HG03558 (cell line): Measurements from ENCODE around the gene TAF7L.
"Not testable (repeated sequence)": the region's sequence is repeated elsewhere in the genome, so short reads cannot be mapped to it uniquely, and the experiment has no call there.

Source experiments
- ATAC-seq: cut with Tn5 transposase; IDR thresholded peaks from one replicate; pipeline ENCODE4 v1.9.1; 2021; ENCODE audit warnings: moderate number of reproducible peaks; ENCODE audit not compliant: unreplicated experiment; ENCODE audit errors: extremely low read depth

The TAF7L gene, protein sequence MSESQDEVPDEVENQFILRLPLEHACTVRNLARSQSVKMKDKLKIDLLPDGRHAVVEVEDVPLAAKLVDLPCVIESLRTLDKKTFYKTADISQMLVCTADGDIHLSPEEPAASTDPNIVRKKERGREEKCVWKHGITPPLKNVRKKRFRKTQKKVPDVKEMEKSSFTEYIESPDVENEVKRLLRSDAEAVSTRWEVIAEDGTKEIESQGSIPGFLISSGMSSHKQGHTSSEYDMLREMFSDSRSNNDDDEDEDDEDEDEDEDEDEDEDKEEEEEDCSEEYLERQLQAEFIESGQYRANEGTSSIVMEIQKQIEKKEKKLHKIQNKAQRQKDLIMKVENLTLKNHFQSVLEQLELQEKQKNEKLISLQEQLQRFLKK

DNA sequence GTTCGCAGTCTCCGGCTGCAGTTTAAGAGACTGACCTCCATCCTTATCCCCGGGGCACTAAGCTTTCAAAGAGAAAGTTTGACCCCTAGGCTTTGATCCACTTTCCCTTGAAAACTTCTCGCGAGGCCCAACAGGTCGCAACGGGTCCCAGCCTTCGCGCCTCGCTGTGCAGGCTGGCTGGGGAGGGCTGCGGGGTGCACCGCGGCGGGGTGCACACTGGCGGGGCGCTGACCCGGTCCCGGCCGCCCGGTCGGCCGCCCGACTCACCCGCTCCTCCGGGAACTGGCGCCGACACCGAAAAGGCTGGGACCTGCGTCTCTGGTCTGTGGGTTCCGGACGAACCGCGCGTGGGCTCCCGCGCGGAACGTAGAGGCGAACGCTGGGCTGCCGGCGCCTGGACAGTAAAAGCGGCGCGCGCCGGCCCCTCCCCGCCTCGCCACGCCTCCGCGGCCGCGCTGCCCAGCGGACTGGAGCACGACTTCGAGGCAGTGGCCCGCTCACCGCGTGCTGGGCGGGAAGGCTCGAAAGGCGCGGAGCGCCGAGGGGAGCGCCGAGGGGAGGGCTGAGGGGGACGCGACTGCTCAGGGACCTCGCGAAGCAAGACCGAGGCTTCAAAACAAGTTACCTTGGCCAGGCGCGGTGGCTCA lies at the start of gene TAF7L:
Gene TAF7L, minus strand, starts transcription at position 378 of the 647 bp plus-strand sequence. CDS start 3,791 bp downstream, outside the sequence.
- ATAC-seq, result no peak

DNA sequence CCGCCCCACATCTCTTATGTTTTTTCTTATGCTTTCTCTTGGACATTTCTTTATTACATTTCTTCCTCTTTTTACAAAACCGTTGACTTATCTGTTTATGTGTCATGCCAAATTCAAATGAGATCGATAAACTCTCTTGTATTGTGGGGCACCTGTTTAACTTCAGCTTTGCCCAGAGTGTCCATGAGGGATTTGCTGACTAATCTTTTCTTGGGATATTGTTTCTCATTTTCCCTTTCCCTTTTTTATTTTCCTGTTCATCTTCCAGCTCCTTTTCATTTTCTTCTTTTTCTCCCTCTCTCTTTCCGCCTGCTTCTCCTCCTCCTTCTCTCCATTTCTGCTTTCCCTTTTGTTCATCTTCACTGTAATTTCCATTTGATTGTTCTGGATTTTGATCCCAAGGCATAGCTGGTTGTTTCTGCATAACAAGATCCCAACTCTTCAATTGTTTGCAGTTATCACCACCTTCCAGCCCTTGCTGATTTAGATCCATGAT lies 46.7 kb upstream of the TAF7L start:
- no peak for ATAC-seq

DNA sequence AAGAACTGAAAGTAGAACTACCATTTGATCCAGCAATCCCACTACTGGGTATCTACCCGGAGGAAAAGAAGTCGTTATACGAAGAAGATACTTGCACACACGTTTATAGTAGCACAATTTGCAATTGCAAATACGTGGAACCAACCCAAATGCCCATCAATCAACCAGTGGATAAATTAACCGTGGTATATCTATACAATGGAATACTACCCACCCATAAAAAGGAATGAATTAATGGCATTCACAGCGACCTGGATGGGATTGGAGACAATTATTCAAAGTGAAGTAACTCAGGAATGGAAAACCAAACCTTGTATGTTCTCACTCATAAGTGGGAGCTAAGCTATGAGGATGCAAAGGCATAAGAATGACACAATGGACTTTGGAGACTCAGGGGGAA lies 43.2 kb upstream of the TAF7L start:
- ATAC-seq, result not testable (repeated sequence)

DNA sequence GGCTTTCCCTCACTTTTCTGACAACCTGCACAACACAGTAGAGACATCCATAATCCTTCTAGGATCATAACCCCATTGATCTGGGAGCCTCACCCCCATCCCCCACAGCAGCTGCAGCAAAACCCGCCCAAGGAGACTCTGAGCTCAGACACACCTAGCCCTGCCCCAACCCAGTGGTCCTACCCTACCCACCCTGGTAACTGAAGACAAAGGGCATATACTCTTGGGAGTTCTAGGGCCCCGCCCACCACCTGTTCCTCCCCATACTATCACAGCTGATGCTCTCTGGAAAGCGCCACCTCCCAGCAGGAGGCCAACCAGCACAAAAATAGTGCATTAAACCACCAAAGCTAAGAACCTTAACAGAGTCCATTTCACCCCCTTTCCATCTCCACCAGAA lies 35.5 kb upstream of the TAF7L start:
- not testable (repeated sequence) for ATAC-seq

DNA sequence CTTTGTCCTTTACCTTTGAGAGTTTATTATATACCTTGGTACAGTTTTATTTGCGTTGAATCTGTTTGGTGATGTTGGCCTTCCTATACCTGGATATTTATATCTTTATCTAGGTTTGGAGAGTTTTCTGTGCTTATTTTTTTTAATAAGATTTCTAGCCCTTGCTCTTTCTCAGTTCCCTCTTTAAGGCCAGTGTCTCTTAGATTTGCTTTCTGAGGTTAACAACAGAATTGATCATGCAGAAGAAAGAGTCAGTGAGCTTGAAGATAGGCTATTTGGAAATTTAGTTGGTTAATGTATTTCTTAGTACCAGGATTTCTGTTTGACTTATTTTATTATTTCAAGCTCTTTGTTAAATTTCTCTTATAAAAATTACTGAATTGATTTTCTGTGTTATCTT lies 12.7 kb upstream of the TAF7L start:
- no peak for ATAC-seq

DNA sequence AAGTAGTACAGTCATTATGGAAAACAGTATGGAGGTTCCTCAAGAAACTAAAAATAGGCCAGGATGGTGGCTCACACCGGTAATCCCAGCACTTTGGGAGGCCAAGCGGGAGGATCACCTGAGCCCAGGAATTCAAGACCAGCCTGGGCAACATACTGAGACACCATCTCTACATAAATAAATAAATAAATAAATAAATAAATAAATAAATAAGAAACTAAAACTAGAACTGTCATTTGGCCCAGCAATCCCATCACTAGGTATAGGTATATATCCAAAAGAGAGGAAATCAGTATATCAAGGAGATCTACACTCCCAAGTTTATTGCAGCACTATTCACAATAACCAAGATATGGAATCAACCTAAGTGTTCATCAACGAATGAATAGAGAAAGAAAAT lies 4.5 kb upstream of the TAF7L start:
- not testable (repeated sequence) for ATAC-seq

DNA sequence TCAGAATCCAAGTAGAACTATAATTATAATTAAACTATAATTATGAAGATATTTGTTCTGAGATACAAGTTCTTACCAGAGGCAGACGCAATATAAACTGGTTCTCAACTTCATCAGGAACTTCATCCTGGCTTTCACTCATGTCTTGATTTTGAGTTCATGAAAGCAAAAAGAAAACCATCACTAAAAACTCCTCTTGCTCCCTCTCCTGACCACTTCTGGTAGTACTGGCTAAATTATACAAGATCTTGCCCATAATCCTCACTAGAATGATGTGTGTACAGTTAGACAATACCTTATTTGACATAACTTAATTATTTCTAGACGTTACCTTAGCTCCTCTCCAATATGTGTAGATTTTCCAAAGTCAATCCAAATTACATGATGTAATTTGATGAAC lies 3.7 kb downstream of the TAF7L start:
- ATAC-seq, result no peak

DNA sequence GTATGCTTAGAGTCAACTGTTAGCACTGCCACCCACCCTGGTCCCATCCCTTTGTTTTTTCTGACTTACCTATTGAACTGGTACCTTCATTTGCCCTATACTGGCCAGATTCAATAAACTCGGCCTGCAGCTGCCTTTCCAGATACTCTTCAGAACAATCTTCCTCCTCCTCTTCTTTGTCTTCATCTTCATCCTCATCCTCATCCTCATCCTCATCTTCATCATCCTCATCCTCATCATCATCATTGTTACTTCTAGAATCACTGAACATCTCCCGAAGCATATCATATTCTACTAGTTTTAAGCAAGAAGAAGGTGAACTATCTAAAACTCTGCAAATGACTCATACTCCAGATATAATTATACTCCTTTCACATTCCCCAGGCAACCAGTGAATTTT lies 14.9 kb downstream of the TAF7L start:
- ATAC-seq, result no peak

DNA sequence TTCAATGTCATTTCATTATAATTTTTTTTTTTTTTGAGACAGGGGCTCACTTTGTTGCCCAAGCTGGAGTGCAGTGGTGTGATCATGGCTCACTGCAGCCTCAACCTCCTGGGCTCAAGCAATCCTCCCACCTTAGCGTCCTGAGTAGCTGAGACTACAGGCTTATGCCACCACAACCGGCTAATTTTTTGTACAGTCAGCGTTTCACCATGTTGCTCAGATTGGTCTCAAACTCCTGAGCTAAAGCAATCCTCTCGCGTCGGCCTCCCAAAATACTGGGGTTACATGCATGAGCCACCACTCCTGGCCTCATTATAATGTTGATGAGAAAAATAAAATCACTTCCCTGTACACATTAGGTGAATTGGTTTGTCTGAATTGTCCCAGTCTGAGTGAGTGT lies 16.9 kb downstream of the TAF7L start:
- no peak for ATAC-seq

DNA sequence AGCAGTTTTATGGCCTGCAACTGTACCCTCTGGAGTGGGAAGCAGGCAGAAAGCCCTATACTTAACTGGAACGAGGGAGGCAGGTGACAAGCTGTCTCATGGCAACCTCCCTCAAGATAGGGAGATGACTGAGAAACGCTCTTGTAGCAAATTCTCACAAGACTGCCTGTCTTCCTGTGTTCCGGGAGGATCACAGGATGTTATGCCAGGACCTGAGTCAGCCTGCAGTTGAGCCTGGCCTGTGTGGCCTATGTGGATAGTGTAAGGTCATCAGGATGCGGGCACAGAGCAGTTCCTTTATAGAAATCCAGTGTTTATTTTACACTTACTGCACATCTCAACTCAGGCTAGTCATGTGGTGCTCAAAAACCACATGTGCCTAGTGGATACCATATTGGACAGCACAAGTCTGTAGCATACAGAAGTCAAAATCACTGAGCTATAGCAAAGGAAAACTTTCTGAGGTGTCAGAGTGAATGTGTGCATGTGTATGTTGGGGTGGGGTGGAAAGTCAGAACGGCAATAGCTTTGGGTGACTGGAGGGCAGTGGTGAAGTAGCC lies 25.2 kb downstream of the TAF7L start:
- no peak for ATAC-seq

DNA sequence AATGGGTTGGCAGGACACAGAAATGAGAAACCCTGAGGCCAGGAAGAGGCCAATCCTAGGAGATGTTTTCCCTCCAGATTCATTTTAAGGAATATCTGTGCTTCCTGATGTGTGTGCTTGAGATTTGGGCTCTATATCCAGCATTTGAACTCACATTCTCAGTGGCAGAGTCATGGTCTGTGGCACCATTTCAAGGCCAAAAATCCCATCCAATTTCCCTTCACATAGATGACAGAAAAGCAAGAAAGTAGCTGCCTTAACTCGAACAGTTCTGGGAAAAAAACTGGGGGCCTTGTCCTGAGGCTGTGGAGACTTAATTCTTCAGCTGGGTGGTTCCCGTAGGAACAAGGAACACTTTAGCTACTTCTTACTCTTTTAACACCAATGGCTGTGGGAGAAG lies 27.4 kb downstream of the TAF7L start:
- no peak for ATAC-seq

DNA sequence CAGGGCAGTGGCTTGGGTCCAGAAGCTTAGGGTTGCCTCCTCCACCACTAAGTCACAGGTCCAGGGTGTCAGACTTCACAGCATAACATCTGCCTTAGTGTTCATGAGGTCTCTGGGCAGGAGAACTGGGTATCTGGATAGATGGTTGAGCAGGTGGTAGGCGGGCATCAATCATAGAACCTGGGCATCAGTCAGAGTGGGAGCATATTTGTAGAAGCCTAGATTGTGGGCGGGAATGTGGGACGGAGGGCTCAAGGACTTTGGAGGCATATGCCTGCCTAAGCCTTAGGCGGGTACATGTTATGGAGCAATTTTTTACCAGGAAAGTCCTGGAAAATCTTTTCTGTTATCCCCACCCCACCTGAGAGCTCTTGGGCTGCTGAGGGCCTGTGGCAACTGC lies 28.5 kb downstream of the TAF7L start:
- ATAC-seq, result no peak

DNA sequence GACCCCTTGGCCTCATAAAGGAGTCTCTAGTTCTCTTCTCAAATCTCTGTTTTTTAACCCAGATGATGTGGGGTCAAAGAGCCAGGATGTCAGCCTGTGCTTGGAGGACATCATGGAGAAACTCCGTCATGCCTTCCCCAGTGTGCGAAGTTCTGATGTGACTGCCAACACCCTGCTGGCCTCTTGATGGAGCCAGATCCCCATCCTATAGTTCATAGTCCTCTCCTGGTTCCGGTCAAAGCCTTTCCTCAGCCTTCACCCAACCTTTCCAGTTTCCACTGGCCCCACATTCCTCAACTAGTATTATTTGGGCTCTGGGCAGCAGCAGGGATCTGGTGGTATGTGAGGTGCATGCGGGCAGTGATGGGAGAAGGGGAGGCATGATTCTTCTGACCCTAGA lies 30.7 kb downstream of the TAF7L start:
- no peak for ATAC-seq

DNA sequence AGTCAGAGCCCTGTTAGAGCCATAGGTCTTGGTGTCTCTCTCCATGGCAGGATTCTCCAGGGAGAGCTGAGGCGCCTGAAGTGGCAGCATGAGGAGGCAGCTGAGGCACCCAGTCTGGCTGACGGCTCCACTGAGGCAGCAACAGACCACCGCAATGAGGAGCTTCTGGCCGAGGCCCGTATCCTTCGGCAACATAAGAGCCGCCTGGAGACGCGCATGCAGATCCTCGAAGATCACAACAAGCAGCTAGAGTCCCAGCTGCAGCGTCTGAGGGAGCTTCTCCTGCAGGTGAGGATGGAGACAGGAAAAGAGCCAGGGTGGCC lies 32.9 kb downstream of the TAF7L start:
- ATAC-seq, result no peak

DNA sequence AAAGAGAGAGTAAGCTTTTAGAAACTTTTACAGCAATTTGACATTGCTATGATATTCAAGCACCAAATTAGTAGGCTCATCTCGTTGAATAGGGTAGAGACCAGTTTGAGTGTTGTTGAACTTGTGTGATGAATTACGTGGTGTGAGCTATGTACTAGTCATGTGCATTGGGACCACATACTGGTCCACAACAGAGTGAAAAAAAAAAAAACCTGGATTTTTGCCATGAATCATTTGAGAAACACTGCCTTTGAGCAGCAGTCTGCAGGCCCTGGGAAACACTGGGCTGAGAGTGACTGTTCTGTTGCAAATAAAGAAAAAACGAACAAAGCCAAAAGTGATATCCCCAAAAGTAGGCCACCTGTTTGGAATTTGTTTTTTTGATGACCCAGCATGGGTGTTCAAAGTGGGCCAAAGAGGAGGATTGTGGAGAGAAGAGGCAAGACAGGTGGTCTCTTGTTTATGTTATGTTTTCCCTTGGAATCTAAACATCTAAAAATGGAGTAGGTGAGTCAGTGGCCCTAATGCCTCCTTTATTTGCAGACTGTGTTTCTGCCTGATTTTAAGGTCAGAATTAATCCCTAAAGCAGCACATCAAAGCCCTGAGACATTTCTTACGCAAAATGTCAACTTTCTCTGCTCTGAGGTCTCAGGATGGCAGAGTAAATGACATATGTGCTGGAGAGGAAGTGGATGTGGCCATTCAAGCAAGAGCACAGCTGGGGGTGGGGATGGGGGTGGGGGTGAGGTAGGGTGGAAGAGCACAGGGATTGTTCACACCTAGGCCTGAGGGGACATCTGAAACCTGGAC lies 33.5 kb downstream of the TAF7L start:
- no peak for ATAC-seq

DNA sequence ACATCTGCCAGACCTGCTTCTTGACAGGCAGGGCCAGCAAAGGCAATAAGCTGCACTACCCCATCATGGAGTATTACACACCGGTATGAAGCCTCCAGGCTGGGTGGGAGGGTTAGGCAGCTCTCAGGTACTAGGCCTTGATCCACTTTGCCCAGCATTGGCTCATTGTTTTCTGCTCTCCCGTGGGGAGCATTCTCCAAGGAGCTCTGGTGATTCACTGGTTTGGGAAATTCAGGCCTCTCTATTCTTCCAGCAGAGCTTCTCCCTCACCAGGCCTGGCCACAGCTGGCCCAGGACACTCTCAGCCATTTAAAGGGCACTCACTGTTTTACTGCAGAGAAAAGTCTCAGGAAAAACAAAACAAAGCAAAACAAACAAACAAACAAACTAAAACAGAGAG lies 38.5 kb downstream of the TAF7L start:
- no peak for ATAC-seq

DNA sequence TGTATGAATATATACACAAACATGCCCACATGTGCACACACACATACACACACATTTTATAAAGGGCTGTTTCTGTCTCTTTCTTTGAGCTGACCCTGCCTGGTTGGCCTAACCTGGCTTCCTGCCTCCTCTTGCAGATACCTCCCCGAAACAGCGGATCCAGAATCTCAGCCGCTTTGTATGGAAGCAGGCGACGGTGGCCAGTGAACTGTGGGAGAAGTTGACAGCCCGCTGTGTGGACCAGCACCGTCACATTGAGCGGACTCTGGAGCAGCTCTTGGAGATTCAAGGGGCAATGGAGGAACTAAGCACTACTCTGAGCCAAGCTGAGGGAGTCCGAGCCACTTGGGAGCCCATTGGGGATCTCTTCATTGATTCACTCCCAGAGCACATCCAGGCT lies 49.6 kb downstream of the TAF7L start:
- ATAC-seq, result no peak

DNA sequence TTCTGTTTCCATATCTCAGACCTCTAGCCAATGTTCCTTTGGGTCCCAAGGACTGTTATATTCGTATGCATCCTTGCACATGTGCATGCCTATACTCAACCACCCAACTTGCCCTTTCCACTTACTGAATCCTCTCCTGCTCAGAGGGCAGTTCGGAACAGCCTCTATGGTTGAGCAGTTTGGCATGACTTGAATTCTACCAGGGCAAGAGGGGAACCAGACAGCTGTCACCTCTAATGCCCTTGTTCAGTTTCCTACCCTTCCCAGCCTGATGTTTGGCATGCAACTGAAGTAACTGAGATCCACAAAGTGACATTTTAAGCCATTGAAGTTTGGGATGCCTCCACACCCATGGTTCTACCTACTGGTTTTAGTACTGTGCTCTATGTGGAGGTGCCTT lies 54.1 kb downstream of the TAF7L start:
- ATAC-seq, result no peak

DNA sequence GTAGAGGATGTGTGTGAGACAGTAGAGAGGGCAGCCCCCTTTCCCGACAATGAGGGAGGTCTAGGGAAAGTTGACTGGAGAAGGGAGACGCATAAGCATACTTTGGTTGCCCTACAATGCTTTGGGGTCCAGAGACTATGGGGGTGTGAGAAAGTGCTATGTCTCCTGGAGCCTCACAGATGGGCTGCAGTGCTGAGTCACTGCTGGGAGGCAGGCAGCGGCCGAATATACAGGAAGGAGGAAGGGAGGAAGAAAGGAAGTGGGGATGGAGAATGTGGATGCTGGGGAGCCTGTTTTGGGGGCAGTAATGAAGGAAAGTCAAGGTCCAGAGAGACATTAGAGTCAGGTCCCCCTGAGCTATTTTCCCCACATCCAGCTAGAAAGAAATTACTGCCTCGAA lies 58.8 kb downstream of the TAF7L start:
- no peak for ATAC-seq

DNA sequence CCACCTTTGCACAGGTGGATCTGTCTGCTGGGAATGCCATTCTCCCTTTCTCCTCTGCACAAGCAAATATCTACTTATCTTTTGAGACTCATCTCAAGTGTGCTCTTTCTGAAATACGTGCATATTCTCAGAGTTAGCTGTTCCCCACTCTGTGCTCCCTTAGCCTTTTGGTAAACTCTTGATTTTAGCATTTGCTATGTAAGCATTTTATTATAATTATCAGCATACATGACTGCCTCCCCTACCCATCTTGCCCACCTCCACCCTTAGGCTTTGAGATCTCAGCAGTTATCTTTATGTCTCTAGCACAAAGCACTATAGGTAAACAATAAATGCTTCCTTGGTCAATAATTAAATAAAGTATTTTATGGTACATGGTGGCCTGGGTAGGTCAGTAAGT lies 60.1 kb downstream of the TAF7L start:
- ATAC-seq, result no peak

DNA sequence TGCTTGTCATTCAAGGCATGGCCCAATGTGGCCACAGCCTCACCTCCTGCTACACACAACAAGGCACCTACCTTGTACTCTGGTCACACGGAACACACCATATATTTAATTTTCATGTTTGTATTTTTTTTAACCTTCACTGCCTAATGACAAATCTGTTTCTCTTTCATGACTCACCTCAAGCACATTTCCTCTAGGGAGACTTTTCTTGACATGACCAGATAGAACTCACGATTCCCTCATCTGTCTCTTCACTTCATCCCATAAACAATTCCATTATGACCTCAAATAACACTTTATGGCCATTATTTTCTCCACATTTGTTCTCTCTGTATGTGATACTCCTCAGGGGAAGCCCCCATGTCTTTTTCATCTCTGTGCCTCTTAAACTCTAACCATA lies 60.5 kb downstream of the TAF7L start:
- ATAC-seq, result no peak
